Endothelial cell of umbilical vein (primary cell): ENCODE results near the gene APOBEC2. TPM values are rescaled to one million over a fixed set of nuclear protein-coding genes. Genes with fewer than 3 reads are reported as not detected.

Experiments
- BruUV-seq: library from RNA; stranded (reverse); fragments of 400-500 nt; replicated peaks from 2 replicates; lab custom pipeline; 2021; lab: Mats Ljungman, UMichigan
- CTCF ChIA-PET: fragments of 300-600, 350-600 bp; sonication (Branson Sonifier 250); formaldehyde crosslinking; loops from one replicate; lab custom pipeline; 2021; ENCODE audit warnings: antibody characterized with exemption, inconsistent platforms; lab: Charles Lee
- POLR2A ChIA-PET: fragments of 300-600, 350-600 bp; sonication (Branson Sonifier 250); formaldehyde crosslinking; loops from one replicate; lab custom pipeline; 2021; ENCODE audit warnings: antibody characterized with exemption, inconsistent platforms; lab: Charles Lee
- DNase-seq: peaks from one replicate; pipeline ENCODE4 v3.0.0-alpha.2; 2011; ENCODE audit warnings: low read depth, low spot score
- FAIRE-seq: peaks from 2 replicates; lab custom pipeline; 2011; peaks lifted over from hg19 to GRCh38; lab: Jason Lieb, UNC
- H2AFZ ChIP-seq: 2 replicates; pipeline ENCODE4 v1.6.0; 2012; ENCODE audit warnings: low read depth, low read length, control low read depth, inconsistent platforms
- H3K27ac ChIP-seq: 2 replicates; pipeline ENCODE4 v1.5.1; 2011; ENCODE audit warnings: low read depth, mild to moderate bottlenecking, control low read depth, low read length, moderate library complexity; ENCODE audit not compliant: insufficient read depth
- H3K27me3 ChIP-seq, 2 experiments: 2 replicates each; pipeline versions ENCODE4 v1.6.0 to v1.6.1; 2011; ENCODE audit warnings: low read length in 2 of 2, mixed read lengths in 1 of 2; ENCODE audit not compliant: control insufficient read depth in 2 of 2, insufficient read depth in 2 of 2
- H3K36me3 ChIP-seq, 2 experiments: 2 replicates in 1 of 2; 3 replicates in 1 of 2; pipeline ENCODE4 v1.5.1; 2011; ENCODE audit warnings: low read length in 2 of 2, mild to moderate bottlenecking in 1 of 2, moderate library complexity in 1 of 2; ENCODE audit not compliant: control insufficient read depth in 2 of 2, insufficient read depth in 2 of 2; ENCODE audit errors: extremely low read depth in 1 of 2
- H3K4me1 ChIP-seq: 3 replicates; pipeline ENCODE4 v1.5.1; 2011; ENCODE audit warnings: mild to moderate bottlenecking, low read length; ENCODE audit not compliant: control insufficient read depth, insufficient read depth; ENCODE audit errors: extremely low read depth
- H3K4me2 ChIP-seq: 2 replicates; pipeline ENCODE4 v1.6.1; 2011; ENCODE audit warnings: low read length, control low read depth, mixed read lengths; ENCODE audit not compliant: insufficient read depth
- H3K4me3 ChIP-seq, 3 experiments: fragments of 200-600 bp in 1 of 3; sonication (generic), shearing (Covaris generic) in 1 of 3; replicated peaks in 1 of 3; 2 replicates each; pipeline ENCODE4 v1.5.1; 2011 to 2016; ENCODE audit warnings: control low read depth in 3 of 3, low read length in 3 of 3, mild to moderate bottlenecking in 2 of 3, inconsistent platforms in 1 of 3, low read depth in 1 of 3, moderate library complexity in 1 of 3; ENCODE audit not compliant: insufficient read depth in 1 of 3
- H3K79me2 ChIP-seq: 2 replicates; pipeline ENCODE4 v1.6.0; 2012; ENCODE audit warnings: low read length, inconsistent platforms; ENCODE audit not compliant: control insufficient read depth, insufficient read depth
- H3K9ac ChIP-seq: replicated peaks from 2 replicates; pipeline ENCODE3; 2011; ENCODE audit warnings: low read length, control low read depth; ENCODE audit not compliant: insufficient read depth; ENCODE audit errors: extremely low read depth
- H3K9me1 ChIP-seq: replicated peaks from 3 replicates; pipeline ENCODE4 v1.6.0; 2011; ENCODE audit warnings: mild to moderate bottlenecking, low read length; ENCODE audit not compliant: control insufficient read depth, insufficient read depth; ENCODE audit errors: extremely low read depth
- H3K9me3 ChIP-seq: replicated peaks from 2 replicates; pipeline ENCODE4 v1.5.1; 2012; ENCODE audit warnings: low read length, inconsistent platforms; ENCODE audit not compliant: control insufficient read depth, insufficient read depth
- H4K20me1 ChIP-seq: replicated peaks from 2 replicates; pipeline ENCODE3; 2011; ENCODE audit warnings: mild to moderate bottlenecking, low read length; ENCODE audit not compliant: control insufficient read depth, insufficient read depth; ENCODE audit errors: extremely low read depth
- EZH2 ChIP-seq: IDR thresholded peaks from 2 replicates; pipeline ENCODE4 v1.6.1; 2012; ENCODE audit warnings: borderline replicate concordance, low read depth, mild to moderate bottlenecking, moderate library complexity, low read length, inconsistent platforms; ENCODE audit not compliant: severe bottlenecking
- FOS ChIP-seq: IDR thresholded peaks from 2 replicates; pipeline ENCODE4 v1.6.1; 2011; ENCODE audit warnings: mild to moderate bottlenecking, low read length, moderate library complexity, borderline replicate concordance; ENCODE audit not compliant: insufficient read depth
- GATA2 ChIP-seq: IDR thresholded peaks from 2 replicates; pipeline ENCODE4 v1.7.0; 2011; ENCODE audit warnings: low read depth, mild to moderate bottlenecking, moderate library complexity, mixed read lengths, low read length; ENCODE audit not compliant: insufficient read length, insufficient read depth
- JUN ChIP-seq: IDR thresholded peaks from 2 replicates; pipeline ENCODE4 v1.6.1; 2011; ENCODE audit warnings: borderline replicate concordance, low read depth; ENCODE audit not compliant: insufficient read length, insufficient read depth
- MAX ChIP-seq: IDR thresholded peaks from 2 replicates; pipeline ENCODE4 v1.6.1; 2011; ENCODE audit not compliant: insufficient read depth, insufficient read length
- dilution Hi-C: fragments of 300-500 bp; cut with MboI; formaldehyde crosslinking; loops from one replicate; pipeline ENCODE4 v1.15.0; 2019; ENCODE audit warnings: low sequenced_read_pairs; ENCODE audit not compliant: extremely low pct_ligation_motif_present
- intact Hi-C: fragments of 100-400 bp; cut with micrococcal nuclease; formaldehyde crosslinking; loops from one replicate; pipeline ENCODE4 v1.10.0; 2022
- polyA plus RNA-seq, 4 experiments: library from polyadenylated mRNA; depleted of rRNA in 3 of 4; stranded (reverse) in 3 of 4; unstranded in 1 of 4; fragments of >200 nt; gene quantifications; 2 replicates each; pipeline versions ENCODE4 v1.2.1 to v1.2.3, GENCODE V29; 2011 to 2012; ENCODE audit warnings: missing spikeins in 1 of 4
- total RNA-seq: library from RNA; stranded (reverse); gene quantifications from 2 replicates; pipeline ENCODE4 v1.2.3, GENCODE V29; 2021

The APOBEC2 gene
- total and polyA plus RNA-seq, 2 donors (not counting 3 experiments of a cell fraction or from before 2014, with no cell fraction given), result not detected

DNA sequence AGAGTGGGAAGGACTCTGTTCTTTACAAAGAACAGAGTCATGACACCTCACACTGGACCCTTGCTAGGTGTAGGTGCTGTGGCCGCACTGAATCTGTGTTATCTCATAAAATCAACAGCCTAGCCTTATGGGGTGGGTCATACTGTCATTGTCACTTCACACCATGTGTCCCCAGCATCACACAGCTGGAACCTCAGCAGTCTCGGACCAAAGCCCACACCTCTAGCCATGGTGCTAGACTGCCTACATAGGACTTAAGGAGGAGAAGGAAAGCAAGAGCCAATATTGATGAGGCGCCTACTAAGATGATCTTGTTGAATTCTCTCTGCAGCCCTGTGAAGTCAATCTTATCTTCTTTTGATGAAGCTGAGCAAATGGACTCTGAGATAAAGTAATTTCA lies 45.0 kb upstream of the APOBEC2 start:
- Histone ChIP-seq H3K79me2 (no peaks in the 10 kb centered on the region), H2AFZ (no peak overlapping the region), H3K36me3 (no peaks in the 10 kb centered on the region), H3K27me3 (peaks cover 8 to 17% of the 10 kb centered on the region in 2 experiments), H3K4me3 (no peak overlapping the region), H3K9me1 (no peaks in the 10 kb centered on the region), H3K9me3 (no peaks in the 10 kb centered on the region), H3K9ac (no peak overlapping the region), H3K27ac (no peak overlapping the region), H3K4me2 (no peak overlapping the region), H4K20me1 (no peaks in the 10 kb centered on the region), H3K4me1 (no peaks in the 10 kb centered on the region)
- dilution Hi-C loops, result no loop called here
- CTCF ChIA-PET, result interaction anchor here (1.1 to 1.8 kb wide), 2 partner anchors 11 to 20 kb away, joined by 3 to 4 read pairs; no protein-coding TSS in a partner anchor
- POLR2A ChIA-PET, result no interaction called here
- intact Hi-C loops, result no loop called here
- DNase-seq, result no peak
- TF ChIP-seq GATA2, result no peak
- no peak for FAIRE-seq
- no TSS peak for BruUV-seq

DNA sequence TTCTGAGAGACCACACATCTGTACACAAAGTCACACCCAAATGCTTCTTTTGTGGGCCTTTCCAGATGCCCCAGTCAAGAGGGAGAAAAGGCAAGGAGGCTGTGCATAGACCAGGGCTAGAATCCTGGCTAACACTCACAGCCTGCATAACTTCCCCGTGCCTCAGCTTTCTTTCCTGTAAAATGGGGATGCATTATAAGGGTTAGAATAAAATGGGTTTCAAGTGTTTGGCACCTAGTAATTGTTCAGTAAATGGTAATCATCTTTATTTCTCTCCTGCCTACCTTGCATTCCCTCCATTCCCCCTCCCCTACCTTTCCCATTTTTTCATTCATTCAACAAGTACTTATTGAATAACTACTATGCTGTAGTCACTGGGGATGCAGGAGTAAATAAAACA lies 43.3 kb upstream of the APOBEC2 start:
- no peak overlapping the region for H3K4me3 ChIP-seq
- no peak overlapping the region for H2AFZ ChIP-seq
- dilution Hi-C loops, result no loop called here
- H4K20me1 ChIP-seq, result no peaks in the 10 kb centered on the region
- no peaks in the 10 kb centered on the region for H3K79me2 ChIP-seq
- intact Hi-C loops, result no loop called here
- DNase-seq, result no peak
- H3K9ac ChIP-seq, result no peak overlapping the region
- H3K9me3 ChIP-seq, result no peaks in the 10 kb centered on the region
- ChIA-PET CTCF (no interaction called here), POLR2A (no interaction called here)
- TF ChIP-seq FOS (no peak), EZH2 (no peak), GATA2 (no peak), JUN (no peak), MAX (no peak)
- no peaks in the 10 kb centered on the region for H3K9me1 ChIP-seq
- no TSS peak for BruUV-seq
- H3K27ac ChIP-seq, result no peak overlapping the region
- no peak for FAIRE-seq
- no peak overlapping the region for H3K4me2 ChIP-seq
- H3K36me3 ChIP-seq, result no peaks in the 10 kb centered on the region
- H3K4me1 ChIP-seq, result no peaks in the 10 kb centered on the region
- H3K27me3 ChIP-seq, result peaks cover 8 to 14% of the 10 kb centered on the region in 2 experiments
